OCI-LY7 (cell line): ENCODE measurements around the gene IZUMO2. TPM values are rescaled to one million over a fixed set of nuclear protein-coding genes. Genes with fewer than 3 reads are reported as not detected.

Experiments
- BruUV-seq: library from RNA; stranded (reverse); fragments of 400-500 nt; replicated peaks from 2 replicates; lab custom pipeline; 2021; lab: Mats Ljungman, UMichigan
- CTCF ChIA-PET: fragments of 300-600 bp; sonication (Branson Sonifier 250); formaldehyde crosslinking; loops from one replicate; lab custom pipeline; 2022; ENCODE audit warnings: antibody characterized with exemption; ENCODE audit not compliant: unreplicated experiment; lab: Charles Lee
- POLR2A ChIA-PET: fragments of 300-600 bp; sonication (Branson Sonifier 250); formaldehyde crosslinking; loops from one replicate; lab custom pipeline; 2022; ENCODE audit warnings: antibody characterized with exemption; lab: Charles Lee
- DNase-seq: peaks from one replicate; pipeline ENCODE4 v3.0.0-alpha.2; 2015; ENCODE audit warnings: low spot score
- H2AFZ ChIP-seq: fragments of 200-600 bp; sonication (generic), shearing (Covaris generic); 2 replicates; pipeline ENCODE4 v1.6.1; 2014; ENCODE audit warnings: mild to moderate bottlenecking, antibody characterized with exemption, low read length, moderate library complexity
- H3K27ac ChIP-seq: fragments of 200-600 bp; sonication (generic); 2 replicates; pipeline ENCODE4 v1.5.1; 2014; ENCODE audit warnings: mixed run types, low read depth, mild to moderate bottlenecking, moderate library complexity, low read length, inconsistent platforms; ENCODE audit not compliant: poor library complexity, severe bottlenecking
- H3K36me3 ChIP-seq: fragments of 200-600 bp; sonication (generic); 2 replicates; pipeline ENCODE4 v1.6.1; 2014; ENCODE audit warnings: mild to moderate bottlenecking, antibody characterized with exemption, low read length, moderate library complexity, mixed read lengths; ENCODE audit not compliant: insufficient read depth
- H3K4me1 ChIP-seq: fragments of 200-600 bp; sonication (generic); 2 replicates; pipeline ENCODE4 v1.5.1; 2014; ENCODE audit warnings: mild to moderate bottlenecking, low read length; ENCODE audit not compliant: insufficient read depth, poor library complexity, severe bottlenecking
- H3K4me2 ChIP-seq: fragments of 200-600 bp; sonication (generic); 2 replicates; pipeline ENCODE4 v1.6.1; 2014; ENCODE audit warnings: mild to moderate bottlenecking, low read length
- H3K4me3 ChIP-seq: fragments of 200-600 bp; sonication (generic); 2 replicates; pipeline ENCODE4 v1.5.1; 2014; ENCODE audit warnings: mild to moderate bottlenecking, low read depth, low read length; ENCODE audit not compliant: poor library complexity, severe bottlenecking
- H3K79me2 ChIP-seq: fragments of 200-600 bp; sonication (generic); 2 replicates; pipeline ENCODE4 v1.6.1; 2016; ENCODE audit warnings: low read depth, mild to moderate bottlenecking, low read length, moderate library complexity, mixed read lengths; ENCODE audit not compliant: insufficient read depth
- H3K9me2 ChIP-seq: fragments of 200-600 bp; sonication (generic); 2 replicates; pipeline ENCODE4 v1.6.1; 2016; ENCODE audit warnings: mild to moderate bottlenecking, low read length, mixed read lengths; ENCODE audit not compliant: insufficient read depth
- H3K9me3 ChIP-seq: fragments of 200-600 bp; sonication (generic); 2 replicates; pipeline ENCODE4 v1.6.1; 2014; ENCODE audit warnings: mild to moderate bottlenecking, mixed run types, low read length, mixed read lengths
- H4K20me1 ChIP-seq: fragments of 200-600 bp; sonication (generic); 2 replicates; pipeline ENCODE4 v1.6.1; 2014; ENCODE audit warnings: mild to moderate bottlenecking, antibody characterized with exemption, low read length, moderate library complexity, mixed read lengths; ENCODE audit not compliant: insufficient read depth
- CTCF ChIP-seq: fragments of 200-600 bp; sonication (generic); conservative IDR thresholded peaks from 2 replicates; pipeline ENCODE4 v1.5.1; 2014; ENCODE audit warnings: mild to moderate bottlenecking, antibody characterized with exemption, low read length, moderate library complexity, mixed read lengths
- EZH2phosphoT487 ChIP-seq: fragments of 200-600 bp; sonication (generic); IDR thresholded peaks from 2 replicates; pipeline ENCODE4 v1.6.1; 2018; ENCODE audit warnings: low read depth, borderline replicate concordance, mild to moderate bottlenecking, mixed run types, antibody characterized with exemption, low read length, moderate library complexity, mixed read lengths
- intact Hi-C: fragments of 100-400 bp; cut with micrococcal nuclease; formaldehyde crosslinking; loops from one replicate; pipeline ENCODE4 v1.10.0; 2022; ENCODE audit not compliant: unreplicated experiment
- total RNA-seq, 2 experiments: library from RNA; depleted of rRNA in 1 of 2; stranded (reverse); fragments of >200 nt in 1 of 2; shearing (Covaris generic) in 1 of 2; gene quantifications; 2 replicates each; pipeline ENCODE4 v1.2.3, GENCODE V29; 2014 to 2022

Gene IZUMO2
- total RNA-seq, 2 experiments from 2014 or later: not detected

GRCh38 chr19:50197348-50197747 lies 34.3 kb upstream of the IZUMO2 start:
- no peaks in the 10 kb centered on the region for H4K20me1 ChIP-seq
- H3K4me3 ChIP-seq: no peak overlapping the region
- no peak overlapping the region for H2AFZ ChIP-seq
- H3K4me1 ChIP-seq: no peaks in the 10 kb centered on the region
- H3K79me2 ChIP-seq: no peaks in the 10 kb centered on the region
- intact Hi-C loops: no loop called here
- TF ChIP-seq EZH2phosphoT487 (no peak), CTCF (no peak)
- POLR2A ChIA-PET: no interaction called here
- CTCF ChIA-PET: no interaction called here
- no peaks in the 10 kb centered on the region for H3K36me3 ChIP-seq
- no peak overlapping the region for H3K4me2 ChIP-seq
- BruUV-seq: no TSS peak
- H3K9me3 ChIP-seq: no peaks in the 10 kb centered on the region
- no peaks in the 10 kb centered on the region for H3K9me2 ChIP-seq
- no peak overlapping the region for H3K27ac ChIP-seq
- DNase-seq: no peak

- Histone ChIP-seq H3K9me3 (no peaks in the 10 kb centered on the region), H3K79me2 (no peaks in the 10 kb centered on the region), H3K9me2 (no peaks in the 10 kb centered on the region), H4K20me1 (no peaks in the 10 kb centered on the region), H3K4me2 (no peak overlapping the region), H3K36me3 (no peaks in the 10 kb centered on the region), H3K27ac (no peak overlapping the region), H2AFZ (no peak overlapping the region), H3K4me3 (no peak overlapping the region), H3K4me1 (no peaks in the 10 kb centered on the region)
- intact Hi-C loops: no loop called here
- DNase-seq: no peak
- TF ChIP-seq EZH2phosphoT487 (no peak), CTCF (no peak)
- CTCF ChIA-PET: no interaction called here
- POLR2A ChIA-PET: no interaction called here
- no TSS peak for BruUV-seq
Observed at GRCh38 chr19:50196322-50196932, 33.3 kb upstream of the IZUMO2 start.

GRCh38 chr19:50195224-50195623 lies 32.1 kb upstream of the IZUMO2 start:
- intact Hi-C loops: no loop called here
- ChIA-PET CTCF (no interaction called here), POLR2A (no interaction called here)

More at GRCh38 chr19:50195224-50195623, 32.1 kb upstream of the IZUMO2 start:
- DNase-seq: no peak
- Histone ChIP-seq H3K9me2 (no peaks in the 10 kb centered on the region), H3K4me2 (no peak overlapping the region), H2AFZ (no peak overlapping the region), H3K9me3 (no peaks in the 10 kb centered on the region), H3K79me2 (no peaks in the 10 kb centered on the region), H4K20me1 (no peaks in the 10 kb centered on the region), H3K4me3 (no peak overlapping the region), H3K36me3 (no peaks in the 10 kb centered on the region), H3K27ac (no peak overlapping the region), H3K4me1 (no peaks in the 10 kb centered on the region)
- TF ChIP-seq EZH2phosphoT487 (no peak), CTCF (no peak)
- BruUV-seq: no TSS peak
